Kidney (tissue), 14 donors: Measurements from ENCODE around the gene PRKN. TPM values are rescaled to one million over a fixed set of nuclear protein-coding genes. Genes with fewer than 3 reads are reported as not detected.

ENCODE experiments used
- DNase-seq, 5 donors: peaks; one replicate each; pipeline ENCODE4 v3.0.0-alpha.2; 2013 to 2020
- FAIRE-seq: peaks from 2 replicates; lab custom pipeline; 2012; peaks lifted over from hg19 to GRCh38; lab: Jason Lieb, UNC
- H3K27ac ChIP-seq, 2 donors: one replicate each; pipeline ENCODE4 v1.7.0; 2013; ENCODE audit warnings: low read depth in 2 of 2, low read length in 2 of 2, inconsistent platforms in 1 of 2
- H3K27me3 ChIP-seq: one replicate; pipeline ENCODE4 v1.7.1; 2013; ENCODE audit warnings: low read length, inconsistent platforms; ENCODE audit not compliant: control insufficient read depth, insufficient read depth
- H3K36me3 ChIP-seq, 3 donors: one replicate each; pipeline versions ENCODE4 v1.7.0 to v1.7.1; 2013; ENCODE audit warnings: low read length in 3 of 3, control low read depth in 1 of 3, inconsistent platforms in 1 of 3; ENCODE audit not compliant: insufficient read depth in 3 of 3, control insufficient read depth in 2 of 3
- H3K4me1 ChIP-seq, 3 donors: one replicate each; pipeline versions ENCODE4 v1.7.0 to v1.7.1; 2013; ENCODE audit warnings: low read length in 3 of 3, inconsistent platforms in 1 of 3, low read depth in 1 of 3; ENCODE audit not compliant: control insufficient read depth in 2 of 3, insufficient read depth in 2 of 3
- H3K4me3 ChIP-seq, 3 donors: one replicate each; pipeline versions ENCODE4 v1.7.0 to v1.8.1; 2013; ENCODE audit warnings: low read length in 3 of 3, control low read depth in 1 of 3, inconsistent platforms in 1 of 3
- H3K9ac ChIP-seq, 3 donors: one replicate each; pipeline versions ENCODE4 v1.7.0 to v1.7.1; 2013; ENCODE audit warnings: low read length in 3 of 3, control low read depth in 1 of 3, inconsistent platforms in 1 of 3
- H3K9me3 ChIP-seq, 3 donors: one replicate each; pipeline versions ENCODE4 v1.7.0 to v1.7.1; 2013; ENCODE audit warnings: low read length in 3 of 3, control low read depth in 1 of 3, inconsistent platforms in 1 of 3; ENCODE audit not compliant: control insufficient read depth in 2 of 3, insufficient read depth in 1 of 3
- intact Hi-C: fragments of 100-400 bp; cut with DNase I; formaldehyde crosslinking; loops from one replicate; pipeline ENCODE4 v1.11.1; 2022
- polyA plus RNA-seq: library from polyadenylated mRNA; stranded (reverse); fragments of 350-450 nt; fragmentation: Illumina TruSeq; extraction: RNeasy Lipid Tissue Mini Kit (QIAGEN cat#74804); gene quantifications from one replicate; pipeline ENCODE4 v1.2.3, GENCODE V29; 2014; ENCODE audit warnings: low read depth, low replicate concordance; ENCODE audit not compliant: insufficient read depth
- total RNA-seq: library from RNA; stranded (reverse); fragmentation: NEBNext Ultra II Directional; extraction: Animal tissue kit (Norgen Biotek cat#: 25700); gene quantifications from one replicate; pipeline ENCODE4 v1.2.1, GENCODE V29; 2021
- TF ChIP-seq, protein P1 (sequence below): IDR thresholded peaks from 3 replicates; pipeline ENCODE4 v1.5.1; 2012; ENCODE audit warnings: mild to moderate bottlenecking, moderate library complexity, borderline replicate concordance; ENCODE audit not compliant: insufficient read depth; ENCODE audit errors: extremely low read depth
- donor health status: control.
- donor health status: control.
- donor health status: control.
- donor health status: control.
- donor health status: control.
- donor health status: DM: yes; HTN: yes; CAD: no.
- donor health status: Normal renal cell carcinoma (clear cell type).

Gene PRKN
- total and polyA plus RNA-seq, 2 donors from 2014 or later, result 8.6 to 10.4 TPM

DNA sequence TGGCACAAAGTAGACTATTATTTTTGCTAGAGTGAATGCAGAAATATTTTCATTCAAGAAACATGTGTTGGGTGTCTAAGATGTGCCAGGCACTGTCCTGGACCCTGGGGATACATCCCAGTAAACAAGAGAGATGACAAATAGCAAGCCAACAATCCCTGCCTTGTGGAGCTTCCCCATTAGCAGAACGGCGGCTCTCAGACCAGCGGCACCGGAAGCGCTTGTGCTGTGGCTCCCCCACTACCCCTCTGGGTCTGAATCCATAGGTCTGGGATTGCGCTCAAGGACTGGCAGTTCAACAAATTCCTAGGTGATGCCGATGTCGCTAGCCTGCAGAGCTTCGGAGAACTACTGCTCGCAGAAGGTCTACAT, 1355.2 kb downstream of the PRKN start:
- Histone ChIP-seq H3K27me3 (no peaks in the 10 kb centered on the region), H3K9ac (no peak overlapping the region), H3K27ac (no peak overlapping the region), H3K4me1 (peaks cover 0 to 2% (median 0%) of the 10 kb centered on the region in 3 donors), H3K4me3 (no peak overlapping the region), H3K36me3 (no peaks in the 10 kb centered on the region), H3K9me3 (no peaks in the 10 kb centered on the region)
- TF ChIP-seq, protein P1, sequence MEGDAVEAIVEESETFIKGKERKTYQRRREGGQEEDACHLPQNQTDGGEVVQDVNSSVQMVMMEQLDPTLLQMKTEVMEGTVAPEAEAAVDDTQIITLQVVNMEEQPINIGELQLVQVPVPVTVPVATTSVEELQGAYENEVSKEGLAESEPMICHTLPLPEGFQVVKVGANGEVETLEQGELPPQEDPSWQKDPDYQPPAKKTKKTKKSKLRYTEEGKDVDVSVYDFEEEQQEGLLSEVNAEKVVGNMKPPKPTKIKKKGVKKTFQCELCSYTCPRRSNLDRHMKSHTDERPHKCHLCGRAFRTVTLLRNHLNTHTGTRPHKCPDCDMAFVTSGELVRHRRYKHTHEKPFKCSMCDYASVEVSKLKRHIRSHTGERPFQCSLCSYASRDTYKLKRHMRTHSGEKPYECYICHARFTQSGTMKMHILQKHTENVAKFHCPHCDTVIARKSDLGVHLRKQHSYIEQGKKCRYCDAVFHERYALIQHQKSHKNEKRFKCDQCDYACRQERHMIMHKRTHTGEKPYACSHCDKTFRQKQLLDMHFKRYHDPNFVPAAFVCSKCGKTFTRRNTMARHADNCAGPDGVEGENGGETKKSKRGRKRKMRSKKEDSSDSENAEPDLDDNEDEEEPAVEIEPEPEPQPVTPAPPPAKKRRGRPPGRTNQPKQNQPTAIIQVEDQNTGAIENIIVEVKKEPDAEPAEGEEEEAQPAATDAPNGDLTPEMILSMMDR, result no peak
- intact Hi-C loops, result loop anchor here (5.0 to 10.0 kb wide), 2 partner anchors 445 to 638 kb away; no protein-coding TSS in a partner anchor
- FAIRE-seq, result no peak
- DNase-seq, result no peak

DNA sequence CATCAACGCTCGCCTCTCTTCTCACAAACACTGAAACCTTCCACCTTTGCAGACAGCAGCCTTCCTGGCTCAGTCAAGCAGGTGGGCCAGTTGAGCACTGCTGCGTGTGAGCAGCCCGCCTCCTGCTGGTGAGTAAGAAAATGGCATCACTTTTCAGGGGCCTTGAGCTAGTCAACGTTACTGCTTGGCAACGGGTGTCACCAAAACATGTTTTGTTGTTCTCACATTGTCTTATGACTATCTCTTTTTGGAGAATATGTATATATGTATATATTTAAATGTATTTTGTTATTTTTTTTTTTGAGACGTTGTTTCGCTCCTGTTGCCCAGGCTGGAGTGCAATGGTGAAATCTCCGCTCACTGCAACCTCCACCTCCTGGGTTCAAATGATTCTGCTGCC, 1356.7 kb downstream of the PRKN start:
- TF ChIP-seq, protein P1, result peak; percentile 86
- intact Hi-C loops, result loop anchor here (5.0 to 10.0 kb wide), 2 partner anchors 444 to 636 kb away; no protein-coding TSS in a partner anchor
- Histone ChIP-seq H3K9ac (no peak overlapping the region), H3K36me3 (no peaks in the 10 kb centered on the region), H3K27ac (no peak overlapping the region), H3K4me1 (peaks cover 0 to 2% (median 0%) of the 10 kb centered on the region in 3 donors), H3K9me3 (no peaks in the 10 kb centered on the region), H3K4me3 (no peak overlapping the region), H3K27me3 (no peaks in the 10 kb centered on the region)
- peak; percentile 61 for FAIRE-seq
- peak in 4 of 5 donors; percentile 69 to 80 (median 77) for DNase-seq

DNA sequence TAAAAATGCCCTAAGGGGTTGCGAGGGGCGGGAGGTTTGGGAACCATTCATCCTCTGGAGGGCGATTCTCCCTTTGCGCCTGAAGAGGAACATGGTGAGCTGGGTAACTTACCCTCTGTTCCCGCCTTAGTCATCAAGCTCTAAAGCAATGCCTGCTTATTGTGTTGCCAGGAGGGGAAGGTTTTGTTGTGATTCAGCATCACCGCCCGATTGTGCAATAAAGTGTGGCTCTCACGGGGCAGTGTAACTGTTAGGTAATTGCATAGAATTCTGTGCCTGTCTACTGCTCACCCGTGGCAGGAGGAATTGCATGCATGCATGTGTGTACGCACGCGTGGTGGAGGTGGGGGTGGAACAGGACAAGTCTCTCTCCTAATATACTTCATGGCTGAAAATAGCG, 1358.2 kb downstream of the PRKN start:
- Histone ChIP-seq H3K9me3 (no peaks in the 10 kb centered on the region), H3K27ac (no peak overlapping the region), H3K4me1 (peaks cover 0 to 2% (median 0%) of the 10 kb centered on the region in 3 donors), H3K27me3 (no peaks in the 10 kb centered on the region), H3K4me3 (no peak overlapping the region), H3K9ac (no peak overlapping the region), H3K36me3 (no peaks in the 10 kb centered on the region)
- DNase-seq (peak in 3 of 5 donors; percentile 43 to 64 (median 46)), FAIRE-seq (no peak)
- TF ChIP-seq, protein P1, result no peak
- intact Hi-C loops, result no loop called here

DNA sequence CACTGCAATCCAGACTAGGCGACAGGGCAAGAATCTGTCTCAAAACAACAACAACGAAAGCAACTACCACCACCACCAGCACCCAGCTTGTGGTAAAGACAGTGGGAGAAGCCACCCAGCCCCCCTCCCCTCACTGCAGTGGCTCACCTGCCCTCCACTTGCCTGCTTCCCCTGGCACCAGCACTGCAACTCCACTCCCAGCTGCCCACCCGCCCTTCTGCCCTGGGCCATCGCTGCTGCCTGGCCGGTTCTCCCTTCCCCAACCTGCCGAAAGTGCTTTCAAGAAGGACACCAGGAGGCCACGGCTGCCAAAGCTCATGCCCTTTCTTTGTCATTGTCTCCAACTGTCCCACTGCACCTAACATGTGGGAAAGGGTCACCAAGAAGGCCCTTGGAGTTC, 1359.1 kb downstream of the PRKN start:
- DNase-seq (peak in 1 of 5 donors; percentile 62), FAIRE-seq (no peak)
- no peaks in the 10 kb centered on the region for H3K36me3 ChIP-seq
- H3K9ac ChIP-seq, result no peak overlapping the region
- H3K9me3 ChIP-seq, result peaks cover 0 to 3% (median 0%) of the 10 kb centered on the region in 3 donors
- no peaks in the 10 kb centered on the region for H3K27me3 ChIP-seq
- no peak overlapping the region for H3K4me3 ChIP-seq
- TF ChIP-seq, protein P1, result no peak
- no peak overlapping the region for H3K27ac ChIP-seq
- no peaks in the 10 kb centered on the region for H3K4me1 ChIP-seq
- intact Hi-C loops, result no loop called here
